IMR-90 (cell line): ENCODE data around the gene PARP12. TPM values are rescaled to one million over a fixed set of nuclear protein-coding genes. Genes with fewer than 3 reads are reported as not detected.

ENCODE experiments used
- ATAC-seq: fragments of 200-7000 bp; cut with Tn5 transposase; 2 replicates; pipeline ENCODE4 v1.9.1; 2020; ENCODE audit warnings: low read depth, mild to moderate bottlenecking, moderate library complexity
- BruUV-seq: library from RNA; stranded (reverse); fragments of 400-500 nt; replicated peaks from 2 replicates; lab custom pipeline; 2021; lab: Mats Ljungman, UMichigan
- CTCF ChIA-PET: fragments of 300-600 bp; formaldehyde crosslinking; extraction: SDS; loops from one replicate; lab custom pipeline; 2021; ENCODE audit warnings: antibody characterized with exemption; lab: Yijun Ruan, JAX
- POLR2A ChIA-PET: fragments of 300-600 bp; sonication (Branson Sonifier 250); formaldehyde crosslinking; loops from one replicate; lab custom pipeline; 2022; ENCODE audit warnings: antibody characterized with exemption; ENCODE audit not compliant: unreplicated experiment; lab: Charles Lee
- DNase-seq: peaks from one replicate; pipeline ENCODE4 v3.0.0; 2013
- H2AFZ ChIP-seq: replicated peaks from 2 replicates; pipeline ENCODE3; 2013; ENCODE audit warnings: low read length, mild to moderate bottlenecking; ENCODE audit not compliant: poor library complexity
- H2AK5ac ChIP-seq: 2 replicates; pipeline ENCODE4 v1.6.1; 2013; ENCODE audit warnings: low read depth, low read length, inconsistent platforms
- H2AK9ac ChIP-seq: replicated peaks from 2 replicates; pipeline ENCODE3; 2013; ENCODE audit warnings: mild to moderate bottlenecking, low read depth, low read length, moderate library complexity; ENCODE audit not compliant: poor library complexity
- H2BK120ac ChIP-seq: 2 replicates; pipeline ENCODE4 v1.6.1; 2013; ENCODE audit warnings: low read depth, low read length, inconsistent platforms
- H2BK15ac ChIP-seq: 3 replicates; pipeline ENCODE4 v1.6.1; 2013; ENCODE audit warnings: low read depth, low read length, inconsistent platforms
- H2BK20ac ChIP-seq: 2 replicates; pipeline ENCODE4 v1.6.1; 2013; ENCODE audit warnings: low read depth, mild to moderate bottlenecking, inconsistent platforms, low read length, moderate library complexity
- H2BK5ac ChIP-seq: 2 replicates; pipeline ENCODE4 v1.6.1; 2013; ENCODE audit warnings: mild to moderate bottlenecking, low read depth, low read length, inconsistent platforms; ENCODE audit not compliant: poor library complexity, severe bottlenecking
- H3K14ac ChIP-seq: replicated peaks from 2 replicates; pipeline ENCODE4 v1.6.1; 2013; ENCODE audit warnings: low read depth, low read length, inconsistent platforms
- H3K18ac ChIP-seq: 2 replicates; pipeline ENCODE4 v1.6.1; 2013; ENCODE audit warnings: low read depth, low read length, control low read depth
- H3K23ac ChIP-seq: 2 replicates; pipeline ENCODE4 v1.6.1; 2013; ENCODE audit warnings: low read depth, low read length, inconsistent platforms
- H3K27ac ChIP-seq: 2 replicates; pipeline ENCODE4 v1.5.1; 2013; ENCODE audit warnings: mild to moderate bottlenecking, control low read depth, low read length; ENCODE audit not compliant: insufficient read depth
- H3K27me3 ChIP-seq: 2 replicates; pipeline ENCODE4 v1.6.1; 2013; ENCODE audit warnings: low read length; ENCODE audit not compliant: control insufficient read depth, insufficient read depth
- H3K36me3 ChIP-seq: 2 replicates; pipeline ENCODE4 v1.6.1; 2013; ENCODE audit warnings: low read length, mixed read lengths; ENCODE audit not compliant: control insufficient read depth, insufficient read depth
- H3K4ac ChIP-seq: 2 replicates; pipeline ENCODE4 v1.6.1; 2013; ENCODE audit warnings: low read depth, low read length, inconsistent platforms
- H3K4me1 ChIP-seq: 2 replicates; pipeline ENCODE4 v1.6.1; 2013; ENCODE audit warnings: low read length, mixed read lengths; ENCODE audit not compliant: control insufficient read depth, insufficient read depth
- H3K4me2 ChIP-seq: 2 replicates; pipeline ENCODE4 v1.6.1; 2013; ENCODE audit warnings: low read depth, mild to moderate bottlenecking, control low read depth, low read length, moderate library complexity
- H3K4me3 ChIP-seq: 2 replicates; pipeline ENCODE4 v1.5.1; 2013; ENCODE audit warnings: low read depth, mild to moderate bottlenecking, control low read depth, low read length, moderate library complexity; ENCODE audit not compliant: insufficient read depth
- H3K56ac ChIP-seq: 2 replicates; pipeline ENCODE4 v1.6.1; 2013; ENCODE audit warnings: low read length, inconsistent platforms; ENCODE audit not compliant: insufficient read depth; ENCODE audit errors: extremely low read depth
- H3K79me1 ChIP-seq, 2 experiments: 2 replicates each; pipeline ENCODE4 v1.6.1; 2013; ENCODE audit warnings: low read length in 2 of 2, inconsistent platforms in 1 of 2, low read depth in 1 of 2
- H3K9ac ChIP-seq: 2 replicates; pipeline ENCODE4 v1.6.1; 2013; ENCODE audit warnings: low read depth, low read length, control low read depth
- H3K9me1 ChIP-seq: 2 replicates; pipeline ENCODE4 v1.6.1; 2013; ENCODE audit warnings: low read length, inconsistent platforms; ENCODE audit not compliant: insufficient read depth
- H3K9me3 ChIP-seq: 2 replicates; pipeline ENCODE4 v1.6.1; 2013; ENCODE audit warnings: low read length; ENCODE audit not compliant: control insufficient read depth, insufficient read depth
- H4K20me1 ChIP-seq: 2 replicates; pipeline ENCODE4 v1.6.1; 2013; ENCODE audit warnings: low read length, inconsistent platforms; ENCODE audit not compliant: insufficient read depth
- H4K5ac ChIP-seq: 2 replicates; pipeline ENCODE4 v1.6.1; 2013; ENCODE audit warnings: mild to moderate bottlenecking, low read depth, low read length, control low read depth
- H4K8ac ChIP-seq, 2 experiments: 2 replicates each; pipeline ENCODE4 v1.6.1; 2013; ENCODE audit warnings: low read depth in 2 of 2, low read length in 2 of 2, control low read depth in 1 of 2, inconsistent platforms in 1 of 2
- H4K91ac ChIP-seq: 2 replicates; pipeline ENCODE4 v1.6.1; 2013; ENCODE audit warnings: low read depth, low read length, inconsistent platforms; ENCODE audit not compliant: insufficient read depth
- CEBPB ChIP-seq: IDR thresholded peaks from 2 replicates; pipeline ENCODE4 v1.6.1; 2012; ENCODE audit warnings: low read depth, low read length, improper control_type of control experiment
- CHD1 ChIP-seq: IDR thresholded peaks from 2 replicates; pipeline ENCODE4 v1.6.1; 2012; ENCODE audit warnings: low read depth, low read length, improper control_type of control experiment
- CTCF ChIP-seq: conservative IDR thresholded peaks from 2 replicates; pipeline ENCODE4 v1.5.1; 2012; ENCODE audit warnings: mild to moderate bottlenecking, low read depth, low read length, improper control_type of control experiment
- FOS ChIP-seq: fragments of 150-350 bp; IDR thresholded peaks from 2 replicates; pipeline ENCODE4 v1.6.1; 2016; ENCODE audit warnings: low read depth, low read length
- MAFK ChIP-seq: IDR thresholded peaks from 2 replicates; pipeline ENCODE4 v1.6.1; 2012; ENCODE audit warnings: low read depth, low read length, improper control_type of control experiment
- MAZ ChIP-seq: IDR thresholded peaks from 2 replicates; pipeline ENCODE4 v1.6.1; 2012; ENCODE audit warnings: low read depth, mild to moderate bottlenecking, low read length, improper control_type of control experiment, moderate library complexity, borderline replicate concordance
- MXI1 ChIP-seq: IDR thresholded peaks from 2 replicates; pipeline ENCODE4 v1.6.1; 2012; ENCODE audit warnings: low read depth, mild to moderate bottlenecking, low read length, moderate library complexity, borderline replicate concordance
- POLR2A ChIP-seq: IDR thresholded peaks from 2 replicates; pipeline ENCODE4 v1.6.1; 2012; ENCODE audit warnings: mild to moderate bottlenecking, low read depth, low read length
- RAD21 ChIP-seq: IDR thresholded peaks from 2 replicates; pipeline ENCODE4 v1.6.1; 2012; ENCODE audit warnings: low read length, improper control_type of control experiment
- RCOR1 ChIP-seq: IDR thresholded peaks from 2 replicates; pipeline ENCODE4 v1.6.1; 2012; ENCODE audit warnings: mild to moderate bottlenecking, low read length, improper control_type of control experiment; ENCODE audit not compliant: insufficient replicate concordance
- RFX5 ChIP-seq: IDR thresholded peaks from 2 replicates; pipeline ENCODE4 v1.8.0; 2012; ENCODE audit warnings: low read depth, mild to moderate bottlenecking, low read length, moderate library complexity
- SMC3 ChIP-seq: fragments of 150-350 bp; IDR thresholded peaks from 2 replicates; pipeline ENCODE4 v1.6.1; 2016; ENCODE audit warnings: low read depth, mild to moderate bottlenecking, antibody characterized with exemption, low read length, moderate library complexity
- USF2 ChIP-seq: fragments of 150-350 bp; IDR thresholded peaks from 2 replicates; pipeline ENCODE4 v1.6.1; 2017; ENCODE audit warnings: mild to moderate bottlenecking, antibody characterized with exemption, low read length, low read depth
- WGBS, 2 experiments: methylation state at CpG; one replicate each; pipeline versions ENCODE4 v1.1.5 to v1.1.7; 2013; ENCODE audit warnings: missing lambda C conversion rate in 2 of 2; ENCODE audit not compliant: insufficient read length in 1 of 2; ENCODE audit errors: extremely low coverage in 2 of 2; 5-methylcytosine and 5-hydroxymethylcytosine counted together
- dilution Hi-C: fragments of 300-500 bp; cut with HindIII; formaldehyde crosslinking; loops from one replicate; pipeline ENCODE4 v1.14.3; 2018; ENCODE audit warnings: low sequenced_read_pairs; ENCODE audit not compliant: unreplicated experiment
- in situ Hi-C: fragments of 300-500 bp; cut with MboI; formaldehyde crosslinking; loops from 3 replicates; pipeline ENCODE4 v1.14.3; 2019; ENCODE audit warnings: low sequenced_read_pairs, inconsistent platforms, mixed read lengths
- intact Hi-C: fragments of 100-400 bp; cut with micrococcal nuclease; formaldehyde crosslinking; loops from 2 replicates; pipeline ENCODE4 v1.10.0; 2022
- polyA plus RNA-seq, 3 experiments: library from polyadenylated mRNA; depleted of rRNA; stranded (reverse); fragments of >200 nt; gene quantifications; 2 replicates each; pipeline ENCODE4 v1.2.3, GENCODE V29; 2012; ENCODE audit warnings: low replicate concordance in 1 of 3
- total RNA-seq: library from RNA; depleted of rRNA; stranded (reverse); fragments of >200 nt; gene quantifications from 2 replicates; pipeline ENCODE4 v1.2.3, GENCODE V29; 2012

The PARP12 gene
- total and polyA plus RNA-seq, 2 of the 4 experiments (the other 2 are of a cell fraction): 7.2 to 11.3 TPM

GRCh38 chr7:140054751-140055150 is 8.0 kb downstream of the PARP12 start:
- no CpG with 5 or more reads among the region's 4 CpGs for WGBS, 2 experiments
- H2BK120ac ChIP-seq: no peak overlapping the region
- H3K36me3 ChIP-seq: peaks cover 2% of the 10 kb centered on the region; the same call in 1 of the 2 replicates
- H3K9me1 ChIP-seq: peaks cover 24% of the 10 kb centered on the region
- H3K18ac ChIP-seq: no peak overlapping the region
- no peak overlapping the region for H4K8ac ChIP-seq
- peaks cover 5% of the 10 kb centered on the region for H3K4me1 ChIP-seq
- BruUV-seq: no TSS peak
- no peak overlapping the region for H2AK9ac ChIP-seq
- dilution Hi-C loops: no loop called here
- H3K9ac ChIP-seq: no peak overlapping the region
- H2BK15ac ChIP-seq: no peak overlapping the region
- in situ Hi-C loops: no loop called here
- H4K5ac ChIP-seq: no peak overlapping the region
- ATAC-seq (no peak), DNase-seq (no peak)
- H2BK20ac ChIP-seq: no peak overlapping the region
- no peak overlapping the region for H3K27ac ChIP-seq
- no peaks in the 10 kb centered on the region for H3K27me3 ChIP-seq
- no peak overlapping the region for H2AFZ ChIP-seq
- POLR2A ChIA-PET: no interaction called here
- H3K14ac ChIP-seq: no peak overlapping the region
- no peak overlapping the region for H3K56ac ChIP-seq
- peaks cover 8% of the 10 kb centered on the region; the same call in 1 of the 2 replicates for H4K20me1 ChIP-seq
- H4K91ac ChIP-seq: no peak overlapping the region
- no peak overlapping the region for H2AK5ac ChIP-seq
- no peak overlapping the region for H3K23ac ChIP-seq
- H3K9me3 ChIP-seq: no peaks in the 10 kb centered on the region
- H2BK5ac ChIP-seq: no peak overlapping the region
- no peak overlapping the region for H3K4me2 ChIP-seq
- H3K4ac ChIP-seq: no peak overlapping the region
- H3K79me1 ChIP-seq: peaks cover 14 to 49% of the 10 kb centered on the region in 2 experiments; a peak in 3 of 4 replicates
- TF ChIP-seq USF2 (no peak), POLR2A (no peak), MAFK (no peak), RFX5 (no peak), CHD1 (no peak), RCOR1 (no peak), MXI1 (no peak), RAD21 (no peak), CEBPB (no peak), SMC3 (no peak), FOS (no peak), CTCF (no peak), MAZ (no peak)
- CTCF ChIA-PET: no interaction called here
- no peak overlapping the region for H3K4me3 ChIP-seq
- intact Hi-C loops: no loop called here
